ENCODE results near the gene NCAPG.

NCAPG gene

DNA sequence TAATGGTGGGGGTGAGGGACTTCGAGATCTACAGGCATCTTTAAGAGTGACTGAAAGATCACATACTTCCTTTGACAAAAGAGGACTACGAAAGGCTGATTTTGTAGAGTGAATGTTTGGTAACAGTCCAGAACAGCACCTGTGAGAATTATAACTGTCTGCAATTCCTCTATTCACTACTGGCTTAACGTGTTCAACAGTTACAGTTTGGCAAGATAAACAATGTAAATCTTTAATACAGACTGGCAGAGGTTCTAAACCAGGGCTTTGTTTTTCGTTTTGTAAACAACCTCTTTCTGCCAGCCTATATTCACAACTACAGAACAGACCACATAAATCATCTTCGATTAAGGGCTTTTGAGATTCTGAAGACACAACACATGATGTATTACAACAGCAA, 66.9 kb downstream of the NCAPG start:
- DNase-seq (ENCODE audit: low spot score): no peak

DNA sequence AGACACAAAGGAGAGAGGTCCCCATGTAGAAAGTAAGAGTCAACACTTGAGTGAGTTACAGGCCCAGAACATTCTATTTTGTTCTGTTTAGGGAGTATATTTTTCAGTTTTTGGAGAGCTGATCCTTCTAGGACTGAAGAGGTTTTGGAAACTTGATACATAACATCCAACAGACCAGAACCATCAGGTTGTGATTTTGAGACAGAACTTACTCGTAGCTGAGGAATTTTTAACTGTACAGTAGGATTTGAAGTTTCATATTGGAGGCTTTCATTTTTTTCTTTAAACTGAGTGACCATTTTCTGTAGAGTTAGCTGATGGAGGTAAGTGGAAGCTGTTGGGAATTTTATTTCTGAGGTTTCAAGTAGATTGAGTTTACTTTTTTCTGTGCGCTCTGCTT, 73.3 kb downstream of the NCAPG start:
- no peak for DNase-seq (ENCODE audit: low spot score)

DNA sequence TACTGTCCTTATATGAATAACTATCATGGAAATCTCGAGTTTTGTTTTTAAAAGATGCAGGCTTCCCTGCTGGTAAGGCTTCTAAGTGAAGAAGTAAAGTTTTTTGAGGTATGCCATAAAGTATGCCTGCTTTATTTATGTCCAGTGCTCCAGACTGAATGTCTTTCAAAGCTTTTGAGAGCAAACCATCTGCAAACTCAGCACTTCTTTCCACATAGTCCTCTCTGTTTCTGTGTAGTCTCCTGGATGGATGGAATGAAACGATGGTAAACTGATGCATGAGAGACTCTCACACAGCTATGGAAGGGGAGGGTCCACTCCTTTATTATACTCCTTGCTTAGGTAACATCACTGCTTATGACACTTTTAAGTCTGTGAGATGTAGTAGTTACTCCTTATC, 73.7 kb downstream of the NCAPG start:
- no peak for DNase-seq (ENCODE audit: low spot score)

DNA sequence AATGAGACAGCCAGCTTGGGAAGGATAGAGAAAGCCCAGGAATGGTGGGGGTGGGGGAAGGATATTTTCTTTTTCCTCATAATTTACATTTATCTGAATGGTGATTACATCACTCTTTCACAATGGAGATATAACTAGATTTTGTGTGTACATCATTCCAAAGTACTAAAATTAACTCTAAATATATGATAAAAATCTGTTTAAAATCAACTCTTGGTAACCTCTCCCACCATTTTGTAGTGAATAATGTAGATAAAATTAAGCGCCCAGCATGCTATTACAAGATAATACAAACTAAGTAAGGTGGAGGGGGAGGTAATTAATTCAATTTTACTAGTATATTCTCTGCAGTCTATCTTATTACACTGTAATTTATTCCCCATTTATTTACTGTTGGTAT, 78.9 kb downstream of the NCAPG start:
- DNase-seq (ENCODE audit: low spot score): no peak

DNA sequence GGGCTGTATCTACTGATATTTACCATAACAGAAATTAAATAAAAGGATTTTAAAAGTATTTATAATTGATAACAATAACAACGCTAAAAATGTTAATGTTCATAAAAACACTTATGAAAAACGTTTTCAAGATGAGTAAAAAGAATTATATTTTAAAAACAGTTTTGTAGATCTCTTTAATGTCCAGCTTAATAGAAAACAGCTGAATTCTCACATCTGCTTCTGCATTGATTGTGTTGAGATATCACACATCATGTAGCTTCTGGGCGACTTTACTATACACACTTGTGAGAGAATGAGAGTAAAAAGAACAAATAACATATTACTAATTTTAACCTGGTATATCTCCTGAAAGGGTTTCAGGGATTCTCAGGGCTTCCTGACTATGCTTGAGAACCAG, 83.6 kb downstream of the NCAPG start:
- no peak for DNase-seq (ENCODE audit: low spot score)
